Esophagus muscularis mucosa (tissue), 4 donors: Measurements from ENCODE around the gene CLEC1A. TPM values are rescaled to one million over a fixed set of nuclear protein-coding genes. Genes with fewer than 3 reads are reported as not detected.
"Not testable (repeated sequence)": the region's sequence is repeated elsewhere in the genome, so short reads cannot be mapped to it uniquely, and the experiment has no call there.

Source experiments
- DNase-seq: peaks from one replicate; pipeline ENCODE4 v3.0.0-alpha.2; 2017; ENCODE audit errors: extremely low spot score
- H3K27ac ChIP-seq, 4 donors: fragments of 200-600 bp; sonication (generic); replicated peaks in 1 of 4; 1 replicate in 3 of 4; 2 replicates in 1 of 4; pipeline ENCODE4 v1.5.1; 2016 to 2019; ENCODE audit warnings: mild to moderate bottlenecking in 1 of 4
- H3K27me3 ChIP-seq, 4 donors: fragments of 200-600 bp; sonication (generic); one replicate each; pipeline versions ENCODE4 v1.5.1 to v1.6.0; 2016 to 2019
- H3K36me3 ChIP-seq, 4 donors: fragments of 200-600 bp; sonication (generic); one replicate each; pipeline ENCODE4 v1.5.1; 2016 to 2019
- H3K4me1 ChIP-seq, 4 donors: fragments of 200-600 bp; sonication (generic); one replicate each; pipeline ENCODE4 v1.5.1; 2016 to 2019
- H3K4me3 ChIP-seq, 4 donors: fragments of 200-600 bp; sonication (generic); 1 replicate in 2 of 4; 2 replicates in 2 of 4; pipeline ENCODE4 v1.5.1; 2016 to 2019; ENCODE audit warnings: mild to moderate bottlenecking in 4 of 4, moderate library complexity in 1 of 4
- H3K9me3 ChIP-seq, 4 donors: fragments of 200-600 bp; sonication (generic); 1 replicate in 3 of 4; 2 replicates in 1 of 4; pipeline ENCODE4 v1.5.1; 2016 to 2019
- CTCF ChIP-seq, 3 experiments: fragments of 200-600 bp in 2 of 3; fragments of 450-650 bp in 1 of 3; sonication (generic) in 2 of 3; IDR thresholded peaks; one replicate each; pipeline ENCODE4 v1.5.1; 2017 to 2019; ENCODE audit warnings: antibody characterized with exemption in 3 of 3, mild to moderate bottlenecking in 2 of 3, moderate library complexity in 1 of 3
- EP300 ChIP-seq: sonication (generic); formaldehyde crosslinking; IDR thresholded peaks from one replicate; pipeline ENCODE4 v1.6.1; 2017; ENCODE audit warnings: antibody characterized with exemption
- POLR2A ChIP-seq: fragments of 450-650 bp; IDR thresholded peaks from one replicate; pipeline ENCODE4 v1.6.1; 2017; ENCODE audit warnings: antibody characterized with exemption, moderate library complexity, mild to moderate bottlenecking, low read depth
- POLR2AphosphoS5 ChIP-seq, 2 donors: sonication (generic); formaldehyde crosslinking; IDR thresholded peaks; one replicate each; pipeline ENCODE4 v1.6.1; 2017; ENCODE audit warnings: antibody characterized with exemption in 2 of 2
- WGBS: methylation state at CpG from one replicate; pipeline ENCODE4 v1.1.5; 2018; 5-methylcytosine and 5-hydroxymethylcytosine counted together
- intact Hi-C: fragments of 100-400 bp; cut with DNase I; formaldehyde crosslinking; loops from one replicate; pipeline ENCODE4 v1.15.1; 2023
- total RNA-seq, 4 donors: library from RNA; depleted of rRNA; stranded (reverse); fragments of >200 nt; gene quantifications; one replicate each; pipeline versions ENCODE4 v1.1.0 to v1.2.1, GENCODE V29; 2016

The CLEC1A gene
- total RNA-seq, 4 donors from 2014 or later: 1.7 to 8.3 (median 4.7) TPM

- intact Hi-C loops: no loop called here
- no peak for DNase-seq
- Histone ChIP-seq H3K36me3 (no peaks in the 10 kb centered on the region), H3K4me3 (no peak overlapping the region), H3K9me3 (no peaks in the 10 kb centered on the region), H3K4me1 (peaks cover 0 to 3% (median 0%) of the 10 kb centered on the region in 4 donors), H3K27ac (no peak overlapping the region), H3K27me3 (no peaks in the 10 kb centered on the region)
- 69% methylated on average over 5 of the region's 5 CpGs for WGBS
- TF ChIP-seq POLR2A (no peak), CTCF (IDR thresholded peaks at IDR 0.05) (no peak), EP300 (no peak), POLR2AphosphoS5 (IDR thresholded peaks at IDR 0.05) (no peak)
Measured at GRCh38 chr12:10031771-10032175, 67.0 kb downstream of the CLEC1A start.

- H3K36me3 ChIP-seq: no peaks in the 10 kb centered on the region
- no peak overlapping the region for H3K27ac ChIP-seq
- H3K9me3 ChIP-seq: no peaks in the 10 kb centered on the region
- 70% methylated on average over 4 of the region's 4 CpGs for WGBS
- peaks cover 0 to 3% (median 0%) of the 10 kb centered on the region in 4 donors for H3K4me1 ChIP-seq
- no peaks in the 10 kb centered on the region for H3K27me3 ChIP-seq
- no peak for TF ChIP-seq POLR2A
- no peak for TF ChIP-seq POLR2AphosphoS5 (IDR thresholded peaks at IDR 0.05)
- TF ChIP-seq EP300: no peak
- no peak for TF ChIP-seq CTCF (IDR thresholded peaks at IDR 0.05)
- DNase-seq: no peak
- no peak overlapping the region for H3K4me3 ChIP-seq
- intact Hi-C loops: no loop called here
Measured at GRCh38 chr12:10031321-10031720, 67.5 kb downstream of the CLEC1A start.

GRCh38 chr12:10030446-10030845 lies 68.3 kb downstream of the CLEC1A start, which contains the start of gene CLEC9A:
Gene CLEC9A, plus strand, starts transcription at chr12:10030682. Its CDS starts 22,006 bp downstream, at chr12:10052688.
- no peaks in the 10 kb centered on the region for H3K36me3 ChIP-seq
- WGBS: 96% methylated on average over 12 of the region's 14 CpGs
- H3K27ac ChIP-seq: no peak within 1 kb of the TSS
- TF ChIP-seq CTCF (IDR thresholded peaks at IDR 0.05) (no peak), POLR2AphosphoS5 (IDR thresholded peaks at IDR 0.05) (no peak), POLR2A (no peak), EP300 (no peak)
- intact Hi-C loops: no loop called here
- no peaks in the 10 kb centered on the region for H3K9me3 ChIP-seq
- peaks cover 0 to 3% (median 0%) of the 10 kb centered on the region in 4 donors for H3K4me1 ChIP-seq
- no peak within 1 kb of the TSS for H3K4me3 ChIP-seq
- no peaks in the 10 kb centered on the region for H3K27me3 ChIP-seq
- DNase-seq: no peak

GRCh38 chr12:10027721-10028120 lies 71.1 kb downstream of the CLEC1A start:
- H3K4me3 ChIP-seq: no peak overlapping the region
- H3K27me3 ChIP-seq: no peaks in the 10 kb centered on the region
- no peaks in the 10 kb centered on the region for H3K36me3 ChIP-seq
- DNase-seq: no peak
- intact Hi-C loops: no loop called here
- no peak overlapping the region for H3K27ac ChIP-seq
- WGBS: 68% methylated on average over 4 of the region's 4 CpGs
- no peak for TF ChIP-seq POLR2A
- H3K4me1 ChIP-seq: no peaks in the 10 kb centered on the region
- no peaks in the 10 kb centered on the region for H3K9me3 ChIP-seq

- Histone ChIP-seq H3K9me3 (no peaks in the 10 kb centered on the region), H3K36me3 (no peaks in the 10 kb centered on the region), H3K27ac (no peak overlapping the region), H3K27me3 (no peaks in the 10 kb centered on the region), H3K4me1 (no peaks in the 10 kb centered on the region), H3K4me3 (no peak overlapping the region)
- TF ChIP-seq CTCF (IDR thresholded peaks at IDR 0.05) (no peak), EP300 (no peak), POLR2AphosphoS5 (IDR thresholded peaks at IDR 0.05) (no peak), POLR2A (no peak)
- intact Hi-C loops: no loop called here
- WGBS: 71% methylated on average over 3 of the region's 3 CpGs
- DNase-seq: no peak
Measured at GRCh38 chr12:10027311-10027710, 71.5 kb downstream of the CLEC1A start.

- H3K27me3 ChIP-seq, DNase-seq, intact Hi-C loops, H3K4me1 ChIP-seq, H3K27ac ChIP-seq, H3K36me3 ChIP-seq, H3K4me3 ChIP-seq, H3K9me3 ChIP-seq: not testable (repeated sequence)
- WGBS: 88% methylated on average over 4 of the region's 4 CpGs
Measured at GRCh38 chr12:10026666-10027065, 72.1 kb downstream of the CLEC1A start.
